Measurements from ENCODE around the gene SETSIP. TPM values are rescaled to one million over a fixed set of nuclear protein-coding genes. Genes with fewer than 3 reads are reported as not detected.

Gene SETSIP
- under 1 TPM; 0.33 to 0.34 TPM for total RNA-seq

GRCh38 chr1:92075311-92075710, at the start of gene SETSIP:
SETSIP (minus strand) TSS chr1:92075411; CDS start chr1:92075411, 0 bp downstream.

GRCh38 chr1:92080128-92080985, 5.1 kb upstream of the SETSIP start, which contains the start of gene BTBD8:
BTBD8 (plus strand) TSS chr1:92080345; CDS start chr1:92080572, 227 bp downstream.

Other genes starting within 250 kb of the SETSIP start
- 10 to 100 TPM; 27.2 to 31.3 TPM for gene TGFBR3, start 189.3 kb downstream of the SETSIP start, total RNA-seq
- not detected for gene BRDT, start 126.0 kb downstream of the SETSIP start, total RNA-seq
- under 1 TPM in 1 of 2 donors, not detected in 1; under 0.01 TPM for gene EPHX4, start 45.4 kb downstream of the SETSIP start, total RNA-seq
- gene BTBD8, start 4.9 kb upstream of the SETSIP start, total RNA-seq, result 1 to 10 TPM; 1.0 to 2.7 TPM
- not detected for gene C1orf146, start 142.5 kb upstream of the SETSIP start, total RNA-seq
- gene GLMN, start 223.6 kb upstream of the SETSIP start, total RNA-seq, result 10 to 100 TPM; 12.0 to 13.3 TPM
- 1 to 10 TPM; 3.7 to 4.5 TPM for gene RPAP2, start 223.6 kb upstream of the SETSIP start, total RNA-seq